NCI-H187 treated with DMSO at 0.1 percent for 48 hours (cell line): Measurements from ENCODE around the gene KLHL40.

ENCODE experiments used
- DNase-seq: peaks from one replicate; lab custom pipeline; 2025; lab: John Stamatoyannopoulos, UW

KLHL40 gene

GRCh38 chr3:42668793-42669217, 16.5 kb upstream of the KLHL40 start:
- DNase-seq: no peak

GRCh38 chr3:42670051-42670576, 15.2 kb upstream of the KLHL40 start:
- no peak for DNase-seq

GRCh38 chr3:42670670-42671069, 14.7 kb upstream of the KLHL40 start:
- DNase-seq: no peak

DNA sequence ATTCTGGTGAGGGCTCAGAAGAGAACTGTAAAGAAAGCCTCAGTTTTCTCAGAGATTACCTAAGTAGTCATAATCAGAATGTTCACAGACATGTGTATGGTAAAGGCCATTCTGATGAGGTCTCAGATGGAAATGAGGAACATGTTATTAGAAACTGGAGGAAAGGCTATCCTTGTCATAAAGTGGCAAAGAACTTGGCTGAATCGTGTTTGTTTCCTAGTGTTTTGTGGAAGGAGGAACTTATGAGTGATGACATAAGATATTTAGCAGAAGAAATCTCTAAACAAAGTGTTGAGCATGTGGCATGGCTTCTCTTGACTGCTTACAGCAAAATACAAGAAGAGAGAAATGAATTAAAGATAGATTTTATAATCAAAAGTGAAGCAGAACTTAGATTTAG, 12.8 kb upstream of the KLHL40 start:
- DNase-seq: no peak

DNA sequence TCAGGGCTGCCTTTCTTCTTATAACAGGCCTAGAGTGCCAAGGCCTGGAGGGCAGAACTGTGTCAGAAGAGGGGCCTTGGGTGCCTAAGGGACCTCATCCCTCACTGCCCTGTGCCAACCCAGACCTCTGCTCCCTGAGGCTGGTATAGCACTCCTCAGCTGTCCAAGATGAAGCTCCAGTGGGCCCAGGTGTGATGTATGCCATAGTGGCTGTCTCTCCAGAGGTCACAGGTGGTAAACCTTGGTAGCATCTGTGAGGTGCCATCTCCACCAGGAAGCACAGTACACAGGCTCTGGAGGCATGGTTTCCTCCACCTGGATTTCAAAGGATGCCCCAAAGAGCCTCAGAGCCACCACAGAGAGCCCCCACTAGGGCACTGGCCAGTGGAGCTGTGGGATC, 12.3 kb upstream of the KLHL40 start:
- no peak for DNase-seq

- DNase-seq: no peak
Measured at GRCh38 chr3:42674146-42674545, 11.2 kb upstream of the KLHL40 start.

GRCh38 chr3:42675909-42676308, 9.4 kb upstream of the KLHL40 start:
- DNase-seq: no peak

DNA sequence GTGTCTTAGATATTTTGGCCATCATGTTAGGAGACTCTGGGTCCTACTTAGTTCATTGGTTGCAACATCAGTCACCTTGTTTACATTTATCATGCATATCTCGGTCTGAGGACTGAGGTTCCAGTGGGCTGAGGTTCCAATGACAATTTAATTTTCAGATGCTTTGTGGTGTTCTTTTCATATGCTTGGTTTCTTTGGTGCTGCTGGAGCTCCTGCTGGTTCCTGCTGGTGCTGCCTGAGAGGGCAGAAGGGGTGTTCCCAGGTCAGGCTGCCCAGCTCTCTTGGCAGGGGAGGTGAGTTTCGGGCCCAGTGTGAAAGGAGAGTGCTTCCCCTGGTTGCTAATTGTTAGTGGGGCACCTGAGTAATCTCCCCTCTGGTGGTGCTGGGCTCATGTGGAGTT, 6.9 kb upstream of the KLHL40 start:
- DNase-seq: no peak

GRCh38 chr3:42680271-42680670, 5.1 kb upstream of the KLHL40 start:
- no peak for DNase-seq

DNA sequence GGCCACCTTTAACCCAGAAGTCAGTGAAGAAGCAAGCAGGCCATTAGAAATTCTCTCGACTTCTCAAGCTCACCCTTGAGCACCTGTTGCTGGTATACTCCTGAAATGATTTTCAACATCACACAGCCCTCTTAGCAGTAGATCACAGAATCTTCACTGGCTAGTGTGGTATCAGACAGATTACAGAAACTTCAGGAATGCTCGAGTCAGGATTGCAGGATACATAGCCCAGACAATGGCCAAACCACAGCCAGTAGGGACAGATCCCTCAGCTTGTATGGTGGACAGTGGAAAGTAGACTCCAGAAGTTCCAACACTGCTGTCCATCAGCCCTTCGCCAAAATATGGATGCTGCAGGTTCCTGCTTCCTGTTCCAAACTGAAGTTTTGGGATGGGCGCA, 4.5 kb upstream of the KLHL40 start:
- no peak for DNase-seq

DNA sequence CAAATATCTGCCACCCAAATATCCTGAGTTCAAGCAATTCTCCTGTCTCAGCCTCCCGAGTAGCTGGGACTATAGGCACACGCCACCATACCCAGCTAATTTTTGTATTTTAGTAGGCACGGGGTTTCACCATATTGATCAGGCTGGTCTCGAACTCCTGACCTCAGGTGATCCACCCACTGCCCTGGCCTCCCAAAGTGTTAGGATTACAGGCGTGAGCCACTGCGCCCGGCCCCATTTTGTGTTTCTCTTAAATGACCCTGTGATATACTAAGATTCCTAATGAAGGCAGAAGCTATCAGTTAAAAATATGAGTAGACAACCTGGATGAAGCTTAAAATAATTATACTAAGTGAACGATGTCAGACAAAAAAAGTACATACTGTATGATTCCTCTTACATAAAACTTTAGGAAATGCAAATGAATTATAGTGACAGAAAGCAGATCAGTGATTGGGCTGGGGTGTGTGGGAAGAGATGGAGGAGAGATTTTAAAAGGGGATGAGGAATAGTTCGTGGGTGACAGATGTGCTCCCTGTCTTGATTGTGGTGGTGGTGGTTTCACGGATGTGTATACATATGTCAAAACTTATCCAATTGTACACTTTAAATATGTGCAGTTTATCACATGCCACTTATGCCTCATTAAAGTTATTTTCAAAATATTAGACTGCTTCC, 3.8 kb upstream of the KLHL40 start:
- no peak for DNase-seq

DNA sequence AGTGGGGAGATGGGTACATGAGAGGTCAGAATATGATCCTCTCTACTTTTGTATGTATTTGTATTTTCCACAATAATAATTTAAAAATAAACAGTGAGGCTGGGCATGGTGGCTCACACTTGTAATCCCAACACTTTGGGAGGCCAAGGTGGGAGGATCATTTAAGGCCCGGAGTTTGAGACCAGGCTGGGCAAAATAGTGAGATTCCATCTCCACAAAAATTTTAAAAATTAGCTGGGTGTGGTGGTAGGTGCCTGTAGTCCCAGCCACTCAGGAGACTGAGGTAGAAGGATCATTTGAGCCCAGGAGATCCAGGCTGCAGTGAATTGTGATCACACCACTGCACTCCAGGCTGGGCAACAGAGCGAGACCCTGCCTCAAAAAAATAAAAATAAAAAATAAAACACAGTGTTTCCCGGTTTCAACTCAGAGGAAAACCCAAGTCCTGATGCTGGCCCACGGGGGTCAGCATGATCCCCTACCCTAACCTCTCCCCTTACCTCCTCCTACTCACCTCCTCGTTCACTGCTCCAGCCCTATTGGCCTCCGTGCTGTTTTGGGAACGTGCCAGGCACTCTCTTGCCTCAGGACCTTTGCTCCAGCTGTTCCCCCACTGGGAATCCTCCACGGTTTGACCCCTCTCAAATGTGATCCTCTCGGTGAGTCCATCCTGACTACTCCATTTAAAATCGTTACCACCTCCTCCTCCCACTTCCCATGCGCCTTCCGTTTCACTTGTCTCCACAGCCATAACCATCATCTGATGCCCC, 2.9 kb upstream of the KLHL40 start:
- DNase-seq: no peak

DNA sequence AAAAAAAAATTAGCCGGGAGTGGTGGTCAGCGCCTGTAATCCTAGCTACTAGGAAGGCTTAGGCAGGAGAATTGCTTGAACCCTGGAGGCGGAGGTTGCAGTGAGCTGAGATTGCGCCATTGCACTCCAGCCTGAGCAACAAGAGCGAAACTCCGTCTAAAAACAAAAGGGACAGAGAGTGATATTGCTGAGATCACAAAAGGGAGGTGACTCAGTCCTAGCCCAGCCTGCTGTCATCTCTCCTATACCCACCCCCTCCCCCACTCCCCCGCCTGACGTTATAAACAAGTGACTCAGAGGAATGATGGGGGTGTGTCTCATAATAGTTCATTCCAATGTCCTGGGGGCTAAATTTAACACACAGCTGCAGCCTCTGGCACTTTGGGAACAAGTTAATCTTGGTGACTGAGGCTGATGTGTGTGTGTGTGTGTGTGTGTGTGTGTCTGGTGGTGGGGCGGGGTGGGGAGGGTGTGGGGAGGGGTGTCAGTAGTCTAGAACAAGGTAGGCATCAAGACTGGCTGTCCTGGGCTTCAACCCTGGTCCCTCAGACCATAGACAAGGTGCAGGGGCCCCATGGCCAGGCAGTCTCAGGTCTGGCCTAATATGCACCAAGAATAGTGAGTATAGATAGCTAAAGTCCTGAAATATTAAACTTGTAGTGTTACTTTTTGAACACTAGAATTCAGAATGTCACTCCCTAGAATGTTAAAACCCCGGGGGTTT, 1.3 kb upstream of the KLHL40 start:
- no peak for DNase-seq

- no peak for DNase-seq
Measured at GRCh38 chr3:42684632-42685362, 540 bp upstream of the KLHL40 start.

DNA sequence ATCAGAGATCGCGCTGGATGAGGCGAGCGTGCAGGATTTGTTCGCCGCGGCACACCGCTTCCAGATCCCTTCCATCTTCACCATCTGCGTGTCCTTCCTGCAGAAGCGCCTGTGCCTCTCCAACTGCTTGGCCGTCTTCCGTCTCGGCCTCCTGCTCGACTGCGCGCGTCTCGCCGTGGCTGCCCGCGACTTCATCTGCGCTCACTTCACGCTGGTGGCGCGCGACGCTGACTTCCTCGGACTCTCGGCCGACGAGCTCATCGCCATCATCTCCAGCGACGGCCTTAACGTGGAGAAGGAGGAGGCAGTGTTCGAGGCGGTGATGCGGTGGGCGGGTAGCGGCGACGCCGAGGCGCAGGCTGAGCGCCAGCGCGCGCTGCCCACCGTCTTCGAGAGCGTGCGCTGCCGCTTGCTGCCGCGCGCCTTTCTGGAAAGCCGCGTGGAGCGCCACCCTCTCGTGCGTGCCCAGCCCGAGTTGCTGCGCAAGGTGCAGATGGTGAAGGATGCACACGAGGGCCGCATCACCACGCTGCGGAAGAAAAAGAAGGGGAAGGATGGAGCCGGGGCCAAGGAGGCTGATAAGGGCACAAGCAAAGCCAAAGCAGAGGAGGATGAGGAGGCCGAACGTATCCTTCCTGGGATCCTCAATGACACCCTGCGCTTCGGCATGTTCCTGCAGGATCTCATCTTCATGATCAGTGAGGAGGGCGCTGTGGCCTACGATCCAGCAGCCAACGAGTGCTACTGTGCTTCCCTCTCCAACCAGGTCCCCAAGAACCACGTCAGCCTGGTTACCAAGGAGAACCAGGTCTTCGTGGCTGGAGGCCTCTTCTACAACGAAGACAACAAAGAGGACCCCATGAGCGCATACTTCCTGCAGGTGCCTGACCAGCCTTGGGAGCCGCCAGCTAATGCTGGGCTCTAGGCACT, 819 bp downstream of the KLHL40 start:
- no peak for DNase-seq

DNA sequence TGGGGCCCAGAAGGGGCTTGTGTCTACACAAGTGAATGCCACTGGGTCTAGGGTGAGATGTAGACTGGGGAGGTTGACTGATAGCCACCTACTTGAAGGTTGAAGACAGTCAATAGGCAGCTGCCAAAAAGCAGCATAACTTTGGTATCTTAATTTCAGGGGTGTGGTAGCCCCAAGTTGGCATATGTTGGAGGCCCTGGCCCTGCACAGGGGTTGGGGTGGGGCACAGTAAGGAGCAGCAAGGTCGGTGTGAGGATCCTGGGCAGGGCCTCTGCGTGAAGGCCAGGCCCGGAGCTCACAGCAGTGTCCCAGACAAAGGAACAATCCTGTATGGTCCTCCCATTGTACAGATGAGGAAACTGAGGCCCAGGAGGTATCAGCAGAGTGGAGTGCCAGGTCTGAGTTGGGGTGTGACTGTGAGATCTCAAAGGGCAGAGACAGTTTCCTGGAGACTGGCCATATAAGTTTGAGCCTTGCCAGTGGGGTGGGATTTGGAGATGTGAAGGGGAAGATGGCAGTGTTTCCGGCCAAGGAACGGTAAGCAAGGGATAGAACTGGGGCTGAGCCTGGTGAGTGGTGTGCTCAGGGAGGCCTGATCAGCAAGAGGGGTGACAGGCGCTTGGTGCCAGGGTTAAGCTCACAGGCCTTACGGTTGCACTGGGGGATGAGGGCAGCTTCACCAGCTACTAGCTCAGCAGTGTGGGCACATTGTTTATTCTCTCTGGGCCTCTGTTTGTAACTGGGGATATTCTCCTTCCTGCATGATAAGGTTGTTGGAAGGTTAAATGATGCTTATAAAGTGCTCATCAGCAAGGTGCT, 1.7 kb downstream of the KLHL40 start:
- no peak for DNase-seq

- no peak for DNase-seq
Measured at GRCh38 chr3:42688016-42688415, 2.7 kb downstream of the KLHL40 start.

DNA sequence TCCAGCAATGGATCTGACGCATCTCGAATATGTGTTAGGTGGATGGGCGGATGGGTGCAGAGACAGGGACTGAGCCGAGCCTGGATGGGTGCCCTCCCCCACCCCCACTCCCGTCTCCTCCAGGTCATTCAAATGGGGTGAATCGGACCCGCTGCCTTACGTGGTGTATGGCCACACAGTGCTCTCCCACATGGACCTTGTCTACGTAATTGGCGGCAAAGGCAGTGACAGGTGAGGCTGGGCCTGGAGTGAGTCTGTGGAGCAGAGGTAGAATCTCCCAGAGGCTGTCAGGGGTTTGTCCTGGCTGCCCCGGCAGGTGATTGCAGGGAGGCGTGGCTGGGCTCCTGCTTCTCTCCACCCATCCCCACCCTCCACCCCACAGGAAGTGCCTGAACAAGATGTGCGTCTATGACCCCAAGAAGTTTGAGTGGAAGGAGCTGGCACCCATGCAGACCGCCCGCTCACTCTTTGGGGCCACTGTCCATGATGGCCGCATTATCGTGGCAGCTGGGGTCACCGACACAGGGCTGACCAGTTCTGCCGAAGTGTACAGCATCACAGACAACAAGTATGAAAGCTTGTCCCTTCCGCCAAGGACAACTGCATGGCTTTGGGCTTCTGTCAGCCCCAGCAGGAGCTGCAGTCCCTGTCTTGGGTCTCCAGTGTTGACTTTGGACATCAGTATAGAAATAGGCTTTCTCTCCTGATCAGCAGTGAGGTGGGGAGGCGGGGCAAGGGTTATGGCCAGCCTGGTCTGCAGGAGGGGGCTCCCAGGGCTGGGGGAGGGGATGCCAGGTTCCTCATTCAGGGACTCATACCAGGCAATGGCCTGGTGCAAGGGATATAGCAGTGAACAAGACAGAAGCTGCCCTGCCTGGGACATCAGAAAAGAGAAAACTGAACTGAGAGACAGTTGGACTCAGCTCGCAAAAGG, 3.4 kb downstream of the KLHL40 start:
- DNase-seq: no peak

- DNase-seq: no peak
Measured at GRCh38 chr3:42689421-42690014, 4.2 kb downstream of the KLHL40 start.
